K562 treated with DMSO at 1 percent for 4 hours (cell line): Measurements from ENCODE around the gene C1orf50. TPM values are rescaled to one million over a fixed set of nuclear protein-coding genes. Genes with fewer than 3 reads are reported as not detected.

ENCODE experiments used
- total RNA-seq: library from RNA; unstranded; fragments of 300-600 nt; gene quantifications from 2 replicates; pipeline ENCODE4 v1.2.3, GENCODE V29; 2022; ENCODE audit not compliant: insufficient read depth

Gene C1orf50
- 1.7 TPM in 2 replicates for total RNA-seq

GRCh38 chr1:42766741-42767509, at the start of gene C1orf50, which contains the start of gene P3H1:
Gene C1orf50 (plus strand): TSS chr1:42767249. CDS start chr1:42767312, 63 bp downstream.
Gene P3H1 (minus strand): TSS chr1:42767028. CDS start chr1:42766971, 57 bp downstream.

GRCh38 chr1:42739753-42740700, 27.0 kb upstream of the C1orf50 start, which contains the start of gene CLDN19:
Gene CLDN19 (minus strand): TSS chr1:42740236. CDS start chr1:42740063, 173 bp downstream.

GRCh38 chr1:42784946-42785693, 18.1 kb downstream of the C1orf50 start, which contains the start of gene TMEM269:
Gene TMEM269 (plus strand): TSS chr1:42784991. CDS start chr1:42789894, 4,903 bp downstream.

GRCh38 chr1:42816585-42817439, 49.8 kb downstream of the C1orf50 start, which contains the start of the genes ERMAP and SVBP:
Gene ERMAP (plus strand): TSS chr1:42817122. CDS start chr1:42830449, 13,327 bp downstream.
Gene SVBP (minus strand): TSS chr1:42817397. CDS start chr1:42816544, 853 bp downstream.

Other genes with a start within 250 kb of the C1orf50 start
- 120 and 127 TPM in 2 replicates for gene PPIH, start 108.8 kb upstream of the C1orf50 start, total RNA-seq
- 1,076 and 1,117 TPM in 2 replicates for gene YBX1, start 84.8 kb upstream of the C1orf50 start, total RNA-seq
- not detected in 2 replicates for gene CLDN19, start 27.0 kb upstream of the C1orf50 start, total RNA-seq
- 64.5 and 75.8 TPM in 2 replicates for gene P3H1, start 221 bp upstream of the C1orf50 start, total RNA-seq
- 0.28 and 0.71 TPM in 2 replicates for gene TMEM269, start 17.7 kb downstream of the C1orf50 start, total RNA-seq
- 13.2 and 17.8 TPM in 2 replicates for gene ERMAP, start 49.9 kb downstream of the C1orf50 start, total RNA-seq
- gene SVBP, start 50.1 kb downstream of the C1orf50 start, total RNA-seq: 25.6 and 34.2 TPM in 2 replicates
- 5.0 and 7.2 TPM in 2 replicates for gene ZNF691, start 79.4 kb downstream of the C1orf50 start, total RNA-seq
- 29.0 and 38.7 TPM in 2 replicates for gene SLC2A1, start 191.6 kb downstream of the C1orf50 start, total RNA-seq